ENCODE results near the gene TRIM17. TPM values are rescaled to one million over a fixed set of nuclear protein-coding genes. Genes with fewer than 3 reads are reported as not detected.
A peak's percentile ranks its signal among the peaks of the same experiment; 100 is the strongest.

The TRIM17 gene
- total RNA-seq, 2 donors from 2014 or later: 8.4 to 19.6 TPM

DNA sequence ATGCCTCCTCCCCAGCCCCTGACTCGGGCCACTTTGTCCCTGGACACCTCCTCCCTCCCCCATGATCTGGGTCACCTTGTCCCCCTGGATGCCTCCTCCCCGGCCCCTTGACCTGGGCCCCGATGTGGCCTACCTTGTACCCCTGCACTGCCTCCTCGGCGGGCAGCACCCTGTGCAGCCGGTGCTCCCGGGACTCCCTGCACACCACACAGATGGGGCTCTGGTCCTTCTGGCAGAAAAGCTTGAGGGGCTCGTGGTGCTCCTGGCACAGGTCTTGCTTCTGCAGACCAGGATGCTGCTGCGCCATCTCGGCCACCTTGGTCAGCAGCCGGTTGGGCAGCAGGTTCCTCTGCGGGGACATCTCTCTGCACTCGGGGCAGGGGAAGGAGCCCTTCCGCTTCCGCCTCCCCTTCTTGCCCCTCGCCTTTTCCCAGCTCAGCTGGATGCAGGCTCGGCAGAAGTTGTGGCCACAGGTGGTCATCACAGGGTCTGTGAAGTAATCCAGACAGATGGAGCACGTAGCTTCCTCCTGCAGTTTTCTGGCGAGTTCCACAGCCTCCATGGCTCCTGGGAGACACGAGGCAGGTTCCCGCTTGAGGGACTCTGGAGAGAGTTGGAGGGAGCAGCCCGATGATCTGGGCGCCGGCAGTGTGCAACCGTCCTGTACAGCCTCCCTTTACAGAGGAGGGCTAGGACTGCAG is 2.0 kb downstream of the TRIM17 start:
- peaks cover 24% of the 10 kb centered on the region for H3K36me3 Mint-ChIP-seq (ENCODE audit: low read depth)
- Histone ChIP-seq H3K4me1 (ENCODE audit: control insufficient read depth, insufficient read depth, low read length) (peaks cover 10% of the 10 kb centered on the region), H3K27ac (ENCODE audit: low read depth, low read length) (no peak overlapping the region), H3K36me3 (ENCODE audit: control insufficient read depth, insufficient read depth, low read length) (peaks cover 16% of the 10 kb centered on the region), H3K9me3 (ENCODE audit: control insufficient read depth, low read length) (no peaks in the 10 kb centered on the region), H3K9ac (ENCODE audit: extremely low read depth, low read length, poor library complexity, severe bottlenecking) (no peak overlapping the region), H3K27me3 (ENCODE audit: control insufficient read depth, insufficient read depth, low read length, poor library complexity, severe bottlenecking) (no peaks in the 10 kb centered on the region), H3K4me3 (ENCODE audit: low read length) (no peak overlapping the region)
- TF ChIP-seq, protein P1, sequence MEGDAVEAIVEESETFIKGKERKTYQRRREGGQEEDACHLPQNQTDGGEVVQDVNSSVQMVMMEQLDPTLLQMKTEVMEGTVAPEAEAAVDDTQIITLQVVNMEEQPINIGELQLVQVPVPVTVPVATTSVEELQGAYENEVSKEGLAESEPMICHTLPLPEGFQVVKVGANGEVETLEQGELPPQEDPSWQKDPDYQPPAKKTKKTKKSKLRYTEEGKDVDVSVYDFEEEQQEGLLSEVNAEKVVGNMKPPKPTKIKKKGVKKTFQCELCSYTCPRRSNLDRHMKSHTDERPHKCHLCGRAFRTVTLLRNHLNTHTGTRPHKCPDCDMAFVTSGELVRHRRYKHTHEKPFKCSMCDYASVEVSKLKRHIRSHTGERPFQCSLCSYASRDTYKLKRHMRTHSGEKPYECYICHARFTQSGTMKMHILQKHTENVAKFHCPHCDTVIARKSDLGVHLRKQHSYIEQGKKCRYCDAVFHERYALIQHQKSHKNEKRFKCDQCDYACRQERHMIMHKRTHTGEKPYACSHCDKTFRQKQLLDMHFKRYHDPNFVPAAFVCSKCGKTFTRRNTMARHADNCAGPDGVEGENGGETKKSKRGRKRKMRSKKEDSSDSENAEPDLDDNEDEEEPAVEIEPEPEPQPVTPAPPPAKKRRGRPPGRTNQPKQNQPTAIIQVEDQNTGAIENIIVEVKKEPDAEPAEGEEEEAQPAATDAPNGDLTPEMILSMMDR (conservative IDR thresholded peaks at IDR 0.05): no peak
- peaks cover 36% of the 10 kb centered on the region for H3K4me1 Mint-ChIP-seq
- peaks cover 46% of the 10 kb centered on the region for H3K27me3 Mint-ChIP-seq (ENCODE audit: insufficient read depth)
- WGBS, 2 experiments (ENCODE audit: insufficient coverage in 1 of 2, insufficient read length in 1 of 2): 92 to 96% methylated on average over 17 to 25 of the region's 25 CpGs
- H3K27ac Mint-ChIP-seq: no peak overlapping the region
- DNase-seq: no peak
- no peaks in the 10 kb centered on the region for H3K9me3 Mint-ChIP-seq
- peak overlapping the region; percentile 72 for H3K4me3 Mint-ChIP-seq

- H3K9ac ChIP-seq (ENCODE audit: extremely low read depth, low read length, poor library complexity, severe bottlenecking): no peak overlapping the region
- H3K4me1 ChIP-seq (ENCODE audit: control insufficient read depth, insufficient read depth, low read length): no peaks in the 10 kb centered on the region
- no peak overlapping the region for H3K27ac ChIP-seq (ENCODE audit: low read depth, low read length)
- Mint-ChIP-seq H3K4me1 (peaks cover 26% of the 10 kb centered on the region), H3K4me3 (no peak overlapping the region), H3K27ac (no peak overlapping the region), H3K9me3 (no peaks in the 10 kb centered on the region), H3K27me3 (ENCODE audit: insufficient read depth) (peaks cover 41% of the 10 kb centered on the region), H3K36me3 (ENCODE audit: low read depth) (peaks cover 27% of the 10 kb centered on the region)
- TF ChIP-seq, protein P1 (conservative IDR thresholded peaks at IDR 0.05): no peak
- no peak overlapping the region for H3K4me3 ChIP-seq (ENCODE audit: low read length)
- H3K36me3 ChIP-seq (ENCODE audit: control insufficient read depth, insufficient read depth, low read length): peaks cover 16% of the 10 kb centered on the region
- 91 to 93% methylated on average over 4 to 10 of the region's 10 CpGs for WGBS, 2 experiments (ENCODE audit: insufficient coverage in 1 of 2, insufficient read length in 1 of 2)
- no peaks in the 10 kb centered on the region for H3K27me3 ChIP-seq (ENCODE audit: control insufficient read depth, insufficient read depth, low read length, poor library complexity, severe bottlenecking)
- DNase-seq: no peak
- no peaks in the 10 kb centered on the region for H3K9me3 ChIP-seq (ENCODE audit: control insufficient read depth, low read length)
Observed at GRCh38 chr1:228413241-228414010, 3.2 kb downstream of the TRIM17 start.

GRCh38 chr1:228411548-228412430 is 4.9 kb downstream of the TRIM17 start:
- Mint-ChIP-seq H3K9me3 (no peaks in the 10 kb centered on the region), H3K4me3 (no peak overlapping the region), H3K36me3 (ENCODE audit: low read depth) (peaks cover 27% of the 10 kb centered on the region), H3K4me1 (peaks cover 12% of the 10 kb centered on the region), H3K27ac (no peak overlapping the region), H3K27me3 (ENCODE audit: insufficient read depth) (peaks cover 29% of the 10 kb centered on the region)
- 92 to 93% methylated on average over 8 to 9 of the region's 9 CpGs for WGBS, 2 experiments (ENCODE audit: insufficient coverage in 1 of 2, insufficient read length in 1 of 2)
- DNase-seq: no peak
- Histone ChIP-seq H3K27ac (ENCODE audit: low read depth, low read length) (no peak overlapping the region), H3K9me3 (ENCODE audit: control insufficient read depth, low read length) (no peaks in the 10 kb centered on the region), H3K27me3 (ENCODE audit: control insufficient read depth, insufficient read depth, low read length, poor library complexity, severe bottlenecking) (no peaks in the 10 kb centered on the region), H3K36me3 (ENCODE audit: control insufficient read depth, insufficient read depth, low read length) (peaks cover 16% of the 10 kb centered on the region), H3K9ac (ENCODE audit: extremely low read depth, low read length, poor library complexity, severe bottlenecking) (no peak overlapping the region), H3K4me3 (ENCODE audit: low read length) (no peak overlapping the region), H3K4me1 (ENCODE audit: control insufficient read depth, insufficient read depth, low read length) (no peaks in the 10 kb centered on the region)
- TF ChIP-seq, protein P1 (conservative IDR thresholded peaks at IDR 0.05): no peak
